Eye (tissue), 1 donor: ENCODE measurements around the gene CCDC85B.
A peak's percentile ranks its signal among the peaks of the same experiment; 100 is the strongest.

Experiments
- DNase-seq: peaks from one replicate; pipeline ENCODE4 v3.0.0-alpha.2; 2015

Gene CCDC85B

GRCh38 chr11:65869643-65870306, 20.7 kb upstream of the CCDC85B start:
- DNase-seq: no peak

- no peak for DNase-seq
These were observed 20.2 kb upstream of the CCDC85B start for GRCh38 chr11:65870307-65870658.

GRCh38 chr11:65870706-65871681, 19.5 kb upstream of the CCDC85B start:
- no peak for DNase-seq

GRCh38 chr11:65871811-65872548, 18.5 kb upstream of the CCDC85B start:
- DNase-seq: peak; percentile 48

GRCh38 chr11:65872586-65873317, 17.7 kb upstream of the CCDC85B start, which contains the start of gene EFEMP2:
Gene EFEMP2 (minus strand): TSS chr11:65872800. CDS start chr11:65872354, 446 bp downstream.
- peak; percentile 62 for DNase-seq

- peak; percentile 98 for DNase-seq
These were observed 16.9 kb upstream of the CCDC85B start for GRCh38 chr11:65873318-65874156.

GRCh38 chr11:65879617-65880016, 10.9 kb upstream of the CCDC85B start, which contains the start of gene CTSW:
Gene CTSW (plus strand): TSS chr11:65879837. CDS start chr11:65879855, 18 bp downstream.
- DNase-seq: no peak

- DNase-seq: no peak
These were observed 10.4 kb upstream of the CCDC85B start for GRCh38 chr11:65880027-65880426.

GRCh38 chr11:65880844-65881421, 9.5 kb upstream of the CCDC85B start:
- DNase-seq: no peak

GRCh38 chr11:65882120-65883057, 8.1 kb upstream of the CCDC85B start:
- DNase-seq: no peak

- no peak for DNase-seq
These were observed 7.3 kb upstream of the CCDC85B start for GRCh38 chr11:65883058-65883761.

GRCh38 chr11:65883786-65884715, 6.4 kb upstream of the CCDC85B start:
- no peak for DNase-seq

GRCh38 chr11:65884716-65885092, 5.8 kb upstream of the CCDC85B start:
- peak; percentile 86 for DNase-seq

- DNase-seq: no peak
These were observed 5.2 kb upstream of the CCDC85B start for GRCh38 chr11:65885231-65885630.

GRCh38 chr11:65885808-65886536, 4.5 kb upstream of the CCDC85B start:
- DNase-seq: no peak

- no peak for DNase-seq
These were observed 3.4 kb upstream of the CCDC85B start for GRCh38 chr11:65886826-65887722.
